Neuron (in vitro differentiated cells): ENCODE results near the gene GET4.
"Not testable (repeated sequence)": the region's sequence is repeated elsewhere in the genome, so short reads cannot be mapped to it uniquely, and the experiment has no call there.

Experiments used
- H2AFZ ChIP-seq: one replicate; pipeline ENCODE4 v1.6.1; 2013; ENCODE audit warnings: low read depth, mild to moderate bottlenecking, inconsistent platforms, low read length, moderate library complexity
- H3K27me3 ChIP-seq: one replicate; pipeline ENCODE4 v1.6.1; 2013; ENCODE audit warnings: low read length; ENCODE audit not compliant: insufficient read depth
- H3K36me3 ChIP-seq: one replicate; pipeline ENCODE4 v1.6.1; 2013; ENCODE audit warnings: low read length; ENCODE audit not compliant: insufficient read depth
- H3K4me1 ChIP-seq: one replicate; pipeline ENCODE4 v1.6.1; 2013; ENCODE audit warnings: low read length; ENCODE audit not compliant: insufficient read depth
- H3K4me3 ChIP-seq: 2 replicates; pipeline ENCODE4 v1.5.1; 2013; ENCODE audit warnings: mild to moderate bottlenecking, low read length, moderate library complexity
- H3K9me3 ChIP-seq: one replicate; pipeline ENCODE4 v1.6.1; 2013; ENCODE audit warnings: low read length

GET4 gene

DNA sequence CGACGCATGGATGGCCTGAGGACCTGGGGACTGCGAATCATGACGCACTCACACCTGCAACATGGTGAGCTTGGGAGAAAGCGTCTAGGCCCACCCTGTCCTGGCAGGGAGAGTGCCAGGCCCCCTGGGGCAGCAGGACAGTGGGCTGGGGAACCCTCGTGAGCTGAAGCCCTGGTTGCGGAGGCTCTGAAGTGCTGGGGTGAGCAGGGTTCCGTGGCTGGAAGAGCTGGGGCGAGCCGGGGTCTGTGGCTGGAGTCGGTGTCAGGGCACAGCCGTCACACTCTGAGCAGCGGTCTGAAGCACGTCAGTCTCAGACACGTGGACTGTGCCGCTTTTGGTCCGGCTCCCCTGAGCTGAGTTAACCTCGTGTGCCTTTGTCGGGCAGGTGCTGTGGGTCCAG is 39.4 kb upstream of the GET4 start:
- Histone ChIP-seq H2AFZ (no peak overlapping the region), H3K27me3 (no peaks in the 10 kb centered on the region), H3K36me3 (peaks cover 39% of the 10 kb centered on the region), H3K9me3 (no peaks in the 10 kb centered on the region), H3K4me3 (no peak overlapping the region), H3K4me1 (peaks cover 7% of the 10 kb centered on the region)

DNA sequence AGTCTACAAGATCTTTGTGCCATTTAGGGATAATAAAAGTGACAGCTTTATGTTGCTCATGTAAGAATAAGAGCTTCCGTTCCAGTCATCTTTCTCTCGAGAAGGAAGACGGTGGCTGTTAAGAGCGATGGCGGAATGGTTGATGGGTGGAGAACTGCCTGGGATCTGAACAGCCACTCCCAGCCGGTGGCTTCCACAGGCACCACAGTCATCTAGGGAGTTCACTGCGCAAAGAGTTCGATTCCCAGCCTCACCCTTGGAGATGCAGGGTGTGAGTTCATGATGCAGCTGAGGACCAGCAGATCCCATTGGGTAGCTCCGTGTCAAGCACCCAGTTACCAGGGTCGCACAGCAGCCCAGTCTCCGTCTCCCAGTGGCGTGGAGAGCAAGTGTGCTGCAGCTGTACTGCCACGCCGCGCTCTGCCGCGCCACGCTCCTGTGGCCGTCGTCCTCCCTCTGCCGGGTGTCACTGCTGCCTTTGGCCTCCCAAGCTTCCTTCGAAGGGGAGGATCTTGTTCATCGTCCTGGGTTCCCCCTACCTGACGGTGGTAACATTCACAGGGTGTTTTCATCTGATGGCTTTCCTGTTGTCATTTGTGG is 36.3 kb upstream of the GET4 start:
- peaks cover 24% of the 10 kb centered on the region for H3K4me1 ChIP-seq
- no peak overlapping the region for H3K4me3 ChIP-seq
- no peaks in the 10 kb centered on the region for H3K27me3 ChIP-seq
- no peak overlapping the region for H2AFZ ChIP-seq
- H3K36me3 ChIP-seq, result peaks cover 42% of the 10 kb centered on the region
- H3K9me3 ChIP-seq, result no peaks in the 10 kb centered on the region

GRCh38 chr7:841943-842342 is 34.4 kb upstream of the GET4 start:
- H3K27me3 ChIP-seq, result no peaks in the 10 kb centered on the region
- H3K9me3 ChIP-seq, result peaks cover 2% of the 10 kb centered on the region
- peaks cover 21% of the 10 kb centered on the region for H3K4me1 ChIP-seq
- no peak overlapping the region for H3K4me3 ChIP-seq
- no peak overlapping the region for H2AFZ ChIP-seq
- H3K36me3 ChIP-seq, result peaks cover 46% of the 10 kb centered on the region

- Histone ChIP-seq H3K9me3 (peaks cover 2% of the 10 kb centered on the region), H3K27me3 (no peaks in the 10 kb centered on the region), H3K4me3 (no peak overlapping the region), H3K4me1 (peaks cover 21% of the 10 kb centered on the region), H3K36me3 (peaks cover 46% of the 10 kb centered on the region), H2AFZ (no peak overlapping the region)
These were observed 33.8 kb upstream of the GET4 start for GRCh38 chr7:842431-843031.

- peaks cover 2% of the 10 kb centered on the region for H3K9me3 ChIP-seq
- no peak overlapping the region for H3K4me3 ChIP-seq
- H3K27me3 ChIP-seq, result no peaks in the 10 kb centered on the region
- peaks cover 21% of the 10 kb centered on the region for H3K4me1 ChIP-seq
- peaks cover 42% of the 10 kb centered on the region for H3K36me3 ChIP-seq
- H2AFZ ChIP-seq, result no peak overlapping the region
These were observed 33.1 kb upstream of the GET4 start for GRCh38 chr7:843230-843629.

DNA sequence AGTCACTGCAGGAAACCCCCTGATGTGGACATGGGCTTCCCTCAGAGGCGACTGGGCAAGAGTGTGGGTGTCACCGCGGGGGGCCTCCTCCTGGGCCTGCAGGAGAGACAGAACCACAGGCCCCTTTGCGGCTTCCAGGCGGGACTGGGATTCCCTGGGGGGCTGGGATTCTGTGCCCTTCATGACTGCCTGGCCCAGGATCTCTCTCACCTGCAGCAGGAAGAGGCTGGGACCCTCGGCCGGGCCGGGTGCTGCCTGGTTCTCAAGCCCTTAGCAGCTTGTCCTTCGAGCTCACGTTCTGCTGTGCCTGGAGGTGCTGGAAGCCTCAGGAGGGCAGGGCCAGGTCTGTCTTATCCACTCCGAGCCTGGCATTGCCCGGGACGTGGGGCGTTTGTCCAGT is 32.3 kb upstream of the GET4 start:
- H3K36me3 ChIP-seq, result peaks cover 41% of the 10 kb centered on the region
- H3K27me3 ChIP-seq, result no peaks in the 10 kb centered on the region
- H3K9me3 ChIP-seq, result peaks cover 4% of the 10 kb centered on the region
- no peak overlapping the region for H2AFZ ChIP-seq
- H3K4me1 ChIP-seq, result peaks cover 21% of the 10 kb centered on the region
- H3K4me3 ChIP-seq, result no peak overlapping the region

GRCh38 chr7:844514-844913 is 31.8 kb upstream of the GET4 start:
- no peak overlapping the region for H3K4me3 ChIP-seq
- H3K4me1 ChIP-seq, result peaks cover 21% of the 10 kb centered on the region
- H3K27me3 ChIP-seq, result no peaks in the 10 kb centered on the region
- no peak overlapping the region for H2AFZ ChIP-seq
- H3K9me3 ChIP-seq, result peaks cover 4% of the 10 kb centered on the region
- peaks cover 43% of the 10 kb centered on the region for H3K36me3 ChIP-seq

- peaks cover 21% of the 10 kb centered on the region for H3K4me1 ChIP-seq
- no peaks in the 10 kb centered on the region for H3K27me3 ChIP-seq
- no peak overlapping the region for H2AFZ ChIP-seq
- H3K36me3 ChIP-seq, result peaks cover 45% of the 10 kb centered on the region
- H3K4me3 ChIP-seq, result no peak overlapping the region
- H3K9me3 ChIP-seq, result peaks cover 4% of the 10 kb centered on the region
These were observed 31.3 kb upstream of the GET4 start for GRCh38 chr7:845091-845490.

GRCh38 chr7:845731-846130 is 30.6 kb upstream of the GET4 start:
- Histone ChIP-seq H3K27me3 (no peaks in the 10 kb centered on the region), H3K4me3 (no peak overlapping the region), H3K9me3 (peaks cover 4% of the 10 kb centered on the region), H3K36me3 (peaks cover 42% of the 10 kb centered on the region), H2AFZ (no peak overlapping the region), H3K4me1 (peaks cover 21% of the 10 kb centered on the region)

DNA sequence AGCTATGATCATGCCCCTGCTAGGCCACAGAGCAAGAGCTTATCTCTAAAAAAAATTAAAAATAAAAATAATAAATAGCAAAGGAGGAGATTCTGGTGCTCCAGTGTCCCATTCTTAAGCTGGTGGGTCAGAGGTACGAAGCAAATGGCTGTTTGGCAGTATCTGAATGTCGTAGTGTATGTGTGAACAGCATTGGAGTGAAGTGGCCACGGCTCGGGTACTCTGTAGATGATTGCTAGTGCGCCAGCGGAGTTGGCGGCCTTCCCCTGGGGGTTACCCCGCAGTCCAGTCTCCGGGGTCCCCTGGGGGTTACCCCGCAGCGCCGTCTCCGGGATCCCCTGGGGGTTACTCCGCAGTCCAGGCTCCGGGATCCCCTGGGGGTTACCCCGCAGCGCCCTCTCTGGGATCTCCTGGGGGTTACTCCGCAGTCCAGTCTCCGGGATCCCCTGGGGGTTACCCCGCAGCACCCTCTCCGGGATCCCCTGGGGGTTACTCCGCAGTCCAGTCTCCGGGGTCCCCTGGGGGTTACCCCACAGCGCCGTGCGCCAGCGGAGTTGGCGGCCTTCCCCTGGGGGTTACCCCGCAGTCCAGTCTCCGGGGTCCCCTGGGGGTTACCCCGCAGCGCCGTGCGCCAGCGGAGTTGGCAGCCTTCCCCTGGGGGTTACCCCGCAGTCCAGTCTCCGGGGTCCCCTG is 29.2 kb upstream of the GET4 start:
- not testable (repeated sequence) for H2AFZ ChIP-seq, H3K27me3 ChIP-seq, H3K9me3 ChIP-seq, H3K4me3 ChIP-seq
- Histone ChIP-seq H3K36me3 (peaks cover 50% of the 10 kb centered on the region), H3K4me1 (peaks cover 17% of the 10 kb centered on the region)

DNA sequence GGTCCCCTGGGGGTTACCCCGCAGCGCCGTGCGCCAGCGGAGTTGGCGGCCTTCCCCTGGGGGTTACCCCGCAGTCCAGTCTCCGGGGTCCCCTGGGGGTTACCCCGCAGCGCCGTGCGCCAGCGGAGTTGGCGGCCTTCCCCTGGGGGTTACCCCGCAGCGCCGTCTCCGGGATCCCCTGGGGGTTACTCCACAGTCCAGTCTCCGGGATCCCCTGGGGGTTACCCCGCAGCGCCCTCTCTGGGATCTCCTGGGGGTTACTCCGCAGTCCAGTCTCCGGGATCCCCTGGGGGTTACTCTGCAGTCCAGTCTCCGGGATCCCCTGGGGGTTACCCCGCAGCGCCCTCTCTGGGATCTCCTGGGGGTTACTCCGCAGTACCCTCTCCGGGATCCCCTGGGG is 28.6 kb upstream of the GET4 start:
- H3K27me3 ChIP-seq, H3K4me3 ChIP-seq, H3K9me3 ChIP-seq, H2AFZ ChIP-seq: not testable (repeated sequence)
- H3K4me1 ChIP-seq, result peaks cover 10% of the 10 kb centered on the region
- H3K36me3 ChIP-seq, result peaks cover 56% of the 10 kb centered on the region

GRCh38 chr7:849145-849544 is 27.2 kb upstream of the GET4 start:
- Histone ChIP-seq H2AFZ (no peak overlapping the region), H3K36me3 (peaks cover 61% of the 10 kb centered on the region), H3K4me3 (no peak overlapping the region)

DNA sequence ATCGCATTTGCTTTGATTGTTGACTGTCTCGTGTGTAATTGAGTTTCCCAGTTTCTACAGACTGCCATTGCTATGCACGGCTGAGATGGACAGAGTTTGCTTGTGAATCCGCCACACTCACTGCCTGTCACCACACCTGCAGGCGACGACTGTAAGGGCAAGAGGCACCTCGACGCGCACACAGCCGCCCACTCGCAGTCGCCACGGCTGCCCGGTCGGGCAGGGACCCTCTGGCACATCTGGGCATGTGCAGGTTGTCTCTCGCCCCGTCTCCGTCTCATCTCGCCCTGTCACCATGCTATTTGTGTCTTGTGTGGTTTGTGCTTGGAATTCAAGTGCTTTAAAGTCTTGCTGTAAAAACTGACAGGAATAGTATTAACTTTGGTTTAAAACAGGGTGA is 26.6 kb upstream of the GET4 start:
- peaks cover 4% of the 10 kb centered on the region for H3K9me3 ChIP-seq
- H3K4me1 ChIP-seq, result no peaks in the 10 kb centered on the region
- peaks cover 61% of the 10 kb centered on the region for H3K36me3 ChIP-seq
- no peak overlapping the region for H2AFZ ChIP-seq
- no peak overlapping the region for H3K4me3 ChIP-seq
- no peaks in the 10 kb centered on the region for H3K27me3 ChIP-seq

More at GRCh38 chr7:849145-849544, 27.2 kb upstream of the GET4 start:
- Histone ChIP-seq H3K4me1 (no peaks in the 10 kb centered on the region), H3K27me3 (no peaks in the 10 kb centered on the region), H3K9me3 (peaks cover 4% of the 10 kb centered on the region)
